ENCODE measurements around the gene SLC16A11.

SLC16A11 gene

DNA sequence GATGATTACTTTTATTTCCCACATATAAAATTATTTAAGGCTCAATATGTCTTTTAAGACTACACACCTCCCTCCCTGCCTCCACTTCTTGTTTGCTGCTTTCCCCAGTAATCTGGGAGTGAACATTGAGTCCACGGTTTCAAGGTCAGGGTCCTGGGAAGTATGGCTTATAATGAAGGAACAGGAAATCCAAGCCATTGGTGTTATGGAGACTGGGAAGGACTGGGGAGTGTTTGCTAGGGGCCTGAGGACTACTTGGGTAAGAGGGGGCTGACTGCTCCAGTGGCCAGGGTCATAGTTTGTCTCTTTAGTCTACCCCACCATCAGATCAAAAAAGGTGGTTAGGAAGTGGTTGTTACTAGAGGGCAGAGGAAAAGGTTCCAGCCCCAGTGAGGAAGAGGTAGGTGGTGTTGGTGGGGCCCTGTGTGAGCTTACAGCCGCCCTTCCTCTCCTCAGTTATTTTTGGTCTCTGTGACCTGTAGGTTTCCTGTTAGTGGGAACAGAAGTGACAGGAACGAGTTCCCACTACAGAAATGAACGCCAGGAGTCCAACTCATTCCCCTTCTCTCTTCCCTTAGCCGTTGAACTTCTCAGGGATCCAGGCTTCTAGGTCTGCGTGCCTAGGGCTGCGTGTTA, 8.8 kb downstream of the SLC16A11 start:
- no peak for DNase-seq (ENCODE audit: low spot score)
- no peak for TF ChIP-seq CTCF (IDR thresholded peaks at IDR 0.05)
- H3K4me3 ChIP-seq = peak overlapping the region; percentile 77
- peak overlapping the region; percentile 3 to 70 for H3K27ac ChIP-seq

GRCh38 chr17:7029659-7030058, 14.2 kb downstream of the SLC16A11 start:
- H3K4me3 ChIP-seq = no peak overlapping the region
- DNase-seq (ENCODE audit: low spot score) = no peak
- TF ChIP-seq CTCF (IDR thresholded peaks at IDR 0.05) = no peak
- peak overlapping the region in 1 of 2 donors; percentile 41 for H3K27ac ChIP-seq

DNA sequence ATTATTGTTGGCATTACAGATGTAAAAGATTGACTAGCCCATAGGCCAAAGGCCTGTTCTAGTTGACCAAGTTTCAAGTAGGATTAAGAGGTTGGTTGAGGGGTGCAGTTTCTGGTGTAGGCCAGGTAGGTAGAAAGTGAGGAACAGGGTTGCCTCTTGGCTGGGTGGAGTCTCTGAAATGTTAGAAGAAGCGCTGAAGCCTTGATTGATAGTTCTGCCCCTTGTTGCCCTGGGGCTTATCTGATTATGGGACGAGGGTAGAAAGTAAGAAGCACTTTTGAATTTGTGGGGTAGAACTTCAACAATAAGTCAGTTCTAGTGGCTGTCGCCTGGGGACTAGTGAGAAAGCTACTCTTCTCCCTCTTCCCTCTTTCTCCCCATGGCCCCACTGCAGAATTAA, 14.8 kb downstream of the SLC16A11 start:
- no peak for DNase-seq (ENCODE audit: low spot score)
- no peak for TF ChIP-seq CTCF (IDR thresholded peaks at IDR 0.05)
- Histone ChIP-seq H3K4me3 (no peak overlapping the region), H3K27ac (peak overlapping the region in 1 of 2 donors; percentile 41)

DNA sequence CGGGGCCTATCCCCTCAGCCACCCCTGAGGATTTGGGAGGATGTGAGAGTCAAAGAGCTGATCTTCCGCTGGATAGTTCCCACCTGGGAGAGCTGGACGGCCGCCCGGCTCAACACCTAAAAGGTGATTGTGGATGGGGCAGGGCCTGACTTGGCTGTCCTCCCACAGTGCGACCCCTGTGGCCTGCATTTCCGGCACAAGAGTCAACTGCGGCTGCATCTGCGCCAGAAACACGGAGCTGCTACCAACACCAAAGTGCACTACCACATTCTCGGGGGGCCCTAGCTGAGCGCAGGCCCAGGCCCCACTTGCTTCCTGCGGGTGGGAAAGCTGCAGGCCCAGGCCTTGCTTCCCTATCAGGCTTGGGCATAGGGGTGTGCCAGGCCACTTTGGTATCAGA, 16.6 kb downstream of the SLC16A11 start:
- H3K27ac ChIP-seq = peak overlapping the region in 1 of 2 donors; percentile 36
- no peak overlapping the region for H3K4me3 ChIP-seq
- TF ChIP-seq CTCF (IDR thresholded peaks at IDR 0.05) = no peak
- no peak for DNase-seq (ENCODE audit: low spot score)

DNA sequence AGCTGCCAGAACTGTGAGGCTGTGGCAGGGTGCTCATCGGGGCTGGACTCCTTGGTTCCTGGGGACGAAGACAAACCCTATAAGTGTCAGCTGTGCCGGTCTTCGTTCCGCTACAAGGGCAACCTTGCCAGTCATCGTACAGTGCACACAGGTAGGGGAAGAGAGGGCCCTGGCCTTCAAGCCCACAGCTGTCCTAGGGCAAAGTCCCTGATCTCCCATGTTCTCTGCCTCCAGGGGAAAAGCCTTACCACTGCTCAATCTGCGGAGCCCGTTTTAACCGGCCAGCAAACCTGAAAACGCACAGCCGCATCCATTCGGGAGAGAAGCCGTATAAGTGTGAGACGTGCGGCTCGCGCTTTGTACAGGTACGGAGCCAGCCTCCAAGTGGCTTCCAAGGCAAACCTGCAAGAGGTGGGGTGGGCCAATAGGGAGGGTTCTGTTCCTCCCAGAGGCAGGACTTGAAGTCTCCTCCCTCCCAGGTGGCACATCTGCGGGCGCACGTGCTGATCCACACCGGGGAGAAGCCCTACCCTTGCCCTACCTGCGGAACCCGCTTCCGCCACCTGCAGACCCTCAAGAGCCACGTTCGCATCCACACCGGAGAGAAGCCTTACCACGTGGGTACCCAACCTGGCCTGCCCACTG, 17.3 kb downstream of the SLC16A11 start:
- no peak for TF ChIP-seq CTCF (IDR thresholded peaks at IDR 0.05)
- Histone ChIP-seq H3K27ac (peak overlapping the region in 1 of 2 donors; percentile 36), H3K4me3 (no peak overlapping the region)
- no peak for DNase-seq (ENCODE audit: low spot score)

- DNase-seq (ENCODE audit: low spot score) = no peak
- no peak for TF ChIP-seq CTCF (IDR thresholded peaks at IDR 0.05)
- Histone ChIP-seq H3K27ac (no peak overlapping the region), H3K4me3 (no peak overlapping the region)
Measured at GRCh38 chr17:7025245-7025644, 18.6 kb downstream of the SLC16A11 start.

DNA sequence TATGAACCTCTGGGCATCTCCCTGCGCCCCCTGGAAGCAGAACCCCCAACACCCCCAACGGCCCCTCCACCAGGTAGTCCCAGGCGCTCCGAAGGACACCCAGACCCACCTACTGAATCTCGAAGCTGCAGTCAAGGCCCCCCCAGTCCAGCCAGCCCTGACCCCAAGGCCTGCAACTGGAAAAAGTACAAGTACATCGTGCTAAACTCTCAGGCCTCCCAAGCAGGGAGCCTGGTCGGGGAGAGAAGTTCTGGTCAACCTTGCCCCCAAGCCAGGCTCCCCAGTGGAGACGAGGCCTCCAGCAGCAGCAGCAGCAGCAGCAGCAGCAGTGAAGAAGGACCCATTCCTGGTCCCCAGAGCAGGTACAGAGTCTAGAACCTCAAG, 19.5 kb downstream of the SLC16A11 start:
- no peak for TF ChIP-seq CTCF (IDR thresholded peaks at IDR 0.05)
- Histone ChIP-seq H3K27ac (peak overlapping the region in 1 of 2 donors; percentile 47), H3K4me3 (peak overlapping the region; percentile 23)
- DNase-seq (ENCODE audit: low spot score) = no peak

All from coronary artery (tissue), 2 donors.